ENCODE data around the gene PLXNA4.

GRCh38 chr7:132080967-132081668 is 495.2 kb downstream of the PLXNA4 start:
- TF ChIP-seq, protein P1, sequence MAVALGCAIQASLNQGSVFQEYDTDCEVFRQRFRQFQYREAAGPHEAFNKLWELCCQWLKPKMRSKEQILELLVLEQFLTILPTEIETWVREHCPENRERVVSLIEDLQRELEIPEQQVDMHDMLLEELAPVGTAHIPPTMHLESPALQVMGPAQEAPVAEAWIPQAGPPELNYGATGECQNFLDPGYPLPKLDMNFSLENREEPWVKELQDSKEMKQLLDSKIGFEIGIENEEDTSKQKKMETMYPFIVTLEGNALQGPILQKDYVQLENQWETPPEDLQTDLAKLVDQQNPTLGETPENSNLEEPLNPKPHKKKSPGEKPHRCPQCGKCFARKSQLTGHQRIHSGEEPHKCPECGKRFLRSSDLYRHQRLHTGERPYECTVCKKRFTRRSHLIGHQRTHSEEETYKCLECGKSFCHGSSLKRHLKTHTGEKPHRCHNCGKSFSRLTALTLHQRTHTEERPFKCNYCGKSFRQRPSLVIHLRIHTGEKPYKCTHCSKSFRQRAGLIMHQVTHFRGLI (tag by site-specific recombination; IDR thresholded peaks at IDR 0.05) = no peak
- TF ChIP-seq ZNF138 (tag by site-specific recombination; IDR thresholded peaks at IDR 0.05; ENCODE audit: borderline replicate concordance) = no peak
- TF ChIP-seq, protein P2, sequence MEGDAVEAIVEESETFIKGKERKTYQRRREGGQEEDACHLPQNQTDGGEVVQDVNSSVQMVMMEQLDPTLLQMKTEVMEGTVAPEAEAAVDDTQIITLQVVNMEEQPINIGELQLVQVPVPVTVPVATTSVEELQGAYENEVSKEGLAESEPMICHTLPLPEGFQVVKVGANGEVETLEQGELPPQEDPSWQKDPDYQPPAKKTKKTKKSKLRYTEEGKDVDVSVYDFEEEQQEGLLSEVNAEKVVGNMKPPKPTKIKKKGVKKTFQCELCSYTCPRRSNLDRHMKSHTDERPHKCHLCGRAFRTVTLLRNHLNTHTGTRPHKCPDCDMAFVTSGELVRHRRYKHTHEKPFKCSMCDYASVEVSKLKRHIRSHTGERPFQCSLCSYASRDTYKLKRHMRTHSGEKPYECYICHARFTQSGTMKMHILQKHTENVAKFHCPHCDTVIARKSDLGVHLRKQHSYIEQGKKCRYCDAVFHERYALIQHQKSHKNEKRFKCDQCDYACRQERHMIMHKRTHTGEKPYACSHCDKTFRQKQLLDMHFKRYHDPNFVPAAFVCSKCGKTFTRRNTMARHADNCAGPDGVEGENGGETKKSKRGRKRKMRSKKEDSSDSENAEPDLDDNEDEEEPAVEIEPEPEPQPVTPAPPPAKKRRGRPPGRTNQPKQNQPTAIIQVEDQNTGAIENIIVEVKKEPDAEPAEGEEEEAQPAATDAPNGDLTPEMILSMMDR (tag by site-specific recombination; IDR thresholded peaks at IDR 0.05) = no peak
- no peak for TF ChIP-seq ZNF121 (tag by site-specific recombination; IDR thresholded peaks at IDR 0.05)
- TF ChIP-seq HOXA7 (CRISPR knock-in tag; IDR thresholded peaks at IDR 0.05; ENCODE audit: borderline replicate concordance) = no peak
- no peak for TF ChIP-seq ZNF843 (tag by site-specific recombination; IDR thresholded peaks at IDR 0.05)
- no peak for TF ChIP-seq YY2 (tag by site-specific recombination; IDR thresholded peaks at IDR 0.05)
- TF ChIP-seq ZNF175 (tag by site-specific recombination; IDR thresholded peaks at IDR 0.05) = no peak
- TF ChIP-seq GLIS2 (tag by site-specific recombination; IDR thresholded peaks at IDR 0.05) = no peak
- TF ChIP-seq KLF1 (tag by site-specific recombination; IDR thresholded peaks at IDR 0.05) = no peak

Data from HEK293 (cell line).